ENCODE measurements around the gene RASSF6.

DNA sequence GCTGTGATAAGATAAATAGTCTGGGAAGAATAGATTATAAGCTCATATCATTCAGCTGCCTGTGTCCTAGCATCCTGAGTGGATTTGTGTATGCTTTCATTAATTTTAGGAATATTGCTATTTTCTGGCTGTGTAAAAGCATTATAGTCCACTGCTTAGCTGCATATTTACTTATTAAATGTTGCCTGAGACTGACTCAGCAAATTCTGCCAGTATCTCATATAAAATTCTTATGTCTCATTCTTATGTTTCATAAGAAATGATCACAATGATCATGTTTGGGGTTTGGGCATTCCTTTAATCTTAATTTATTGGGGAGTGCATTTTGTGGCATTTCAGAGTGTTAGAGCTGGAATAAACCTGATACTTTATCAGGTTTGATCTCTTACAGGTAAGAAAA is 34.9 kb downstream of the RASSF6 start:
- TF ChIP-seq, protein P1, sequence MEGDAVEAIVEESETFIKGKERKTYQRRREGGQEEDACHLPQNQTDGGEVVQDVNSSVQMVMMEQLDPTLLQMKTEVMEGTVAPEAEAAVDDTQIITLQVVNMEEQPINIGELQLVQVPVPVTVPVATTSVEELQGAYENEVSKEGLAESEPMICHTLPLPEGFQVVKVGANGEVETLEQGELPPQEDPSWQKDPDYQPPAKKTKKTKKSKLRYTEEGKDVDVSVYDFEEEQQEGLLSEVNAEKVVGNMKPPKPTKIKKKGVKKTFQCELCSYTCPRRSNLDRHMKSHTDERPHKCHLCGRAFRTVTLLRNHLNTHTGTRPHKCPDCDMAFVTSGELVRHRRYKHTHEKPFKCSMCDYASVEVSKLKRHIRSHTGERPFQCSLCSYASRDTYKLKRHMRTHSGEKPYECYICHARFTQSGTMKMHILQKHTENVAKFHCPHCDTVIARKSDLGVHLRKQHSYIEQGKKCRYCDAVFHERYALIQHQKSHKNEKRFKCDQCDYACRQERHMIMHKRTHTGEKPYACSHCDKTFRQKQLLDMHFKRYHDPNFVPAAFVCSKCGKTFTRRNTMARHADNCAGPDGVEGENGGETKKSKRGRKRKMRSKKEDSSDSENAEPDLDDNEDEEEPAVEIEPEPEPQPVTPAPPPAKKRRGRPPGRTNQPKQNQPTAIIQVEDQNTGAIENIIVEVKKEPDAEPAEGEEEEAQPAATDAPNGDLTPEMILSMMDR (IDR thresholded peaks at IDR 0.05) = no peak
- TF ChIP-seq EP300 (IDR thresholded peaks at IDR 0.05) (no peak), POLR2A (IDR thresholded peaks at IDR 0.05) (no peak)
